Measurements from ENCODE around the gene CD47.

DNA sequence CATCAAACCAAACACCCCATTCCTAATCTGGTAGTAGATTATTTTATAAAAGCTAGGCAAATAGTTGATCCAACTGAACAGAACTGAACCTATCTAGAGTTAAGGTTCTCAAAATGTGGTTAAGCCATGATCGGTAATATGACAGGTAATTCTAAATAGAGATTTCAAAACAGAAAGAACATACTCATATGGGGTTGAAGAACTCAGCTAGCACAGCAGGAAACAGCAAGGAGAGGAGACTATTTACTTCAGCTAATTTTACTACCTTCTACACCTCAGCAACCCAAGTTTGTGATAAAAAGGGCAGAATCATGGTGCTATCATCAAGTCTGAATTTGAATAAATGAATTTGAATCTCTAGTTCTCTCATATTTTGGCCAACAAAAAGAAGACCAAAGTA lies 11.8 kb downstream of the CD47 start:
- TF ChIP-seq EZH2 (IDR thresholded peaks at IDR 0.05) (no peak), CTCF (IDR thresholded peaks at IDR 0.05) (no peak), EZH2phosphoT487 (IDR thresholded peaks at IDR 0.05) (no peak)
